Mammary epithelial cell (primary cell): ENCODE data around the gene EIF6.

Experiments
- CTCF ChIP-seq, 2 donors: IDR thresholded peaks in 1 of 2; conservative IDR thresholded peaks in 1 of 2; 2 replicates each; pipeline ENCODE4 v1.5.1; 2011 to 2012; ENCODE audit warnings: inconsistent platforms in 2 of 2, low read length in 2 of 2, mild to moderate bottlenecking in 2 of 2, control low read depth in 1 of 2, low read depth in 1 of 2; ENCODE audit not compliant: insufficient read depth in 1 of 2; ENCODE audit errors: extremely low read depth in 1 of 2
- EZH2 ChIP-seq: IDR thresholded peaks from 2 replicates; pipeline ENCODE4 v1.6.1; 2012; ENCODE audit warnings: low read length, inconsistent platforms, borderline replicate concordance

GRCh38 chr20:35267092-35267491 is 17.5 kb downstream of the EIF6 start:
- no peak for TF ChIP-seq CTCF (conservative IDR thresholded peaks at IDR 0.05 in 1 of 2, IDR thresholded peaks at IDR 0.05 in 1 of 2; ENCODE audit: extremely low read depth in 1 of 2, insufficient read depth in 1 of 2, low read depth in 1 of 2, low read length in 2 of 2)
- no peak for TF ChIP-seq EZH2
